ENCODE results near the gene PLAC8L1.

The PLAC8L1 gene

DNA sequence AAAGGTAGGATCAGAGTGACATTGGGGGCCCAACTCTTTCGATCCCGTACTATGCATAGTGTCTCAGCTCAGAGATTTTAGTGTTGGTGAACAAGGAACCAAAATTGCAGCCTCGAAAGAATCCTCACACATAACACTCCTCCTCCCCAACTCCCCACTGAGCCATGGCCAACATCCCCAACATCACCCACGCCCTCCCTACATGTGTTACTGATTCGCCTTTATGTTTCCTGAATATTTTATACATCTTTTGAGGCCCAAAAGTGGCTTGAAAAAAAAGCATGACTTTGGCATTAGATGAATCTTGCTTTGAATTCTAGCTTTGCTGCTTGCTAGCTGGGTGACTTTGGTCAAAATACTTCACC, 45.2 kb downstream of the PLAC8L1 start:
- Histone ChIP-seq H3K27ac (no peak overlapping the region), H3K4me3 (no peak overlapping the region)
- TF ChIP-seq, protein P1, sequence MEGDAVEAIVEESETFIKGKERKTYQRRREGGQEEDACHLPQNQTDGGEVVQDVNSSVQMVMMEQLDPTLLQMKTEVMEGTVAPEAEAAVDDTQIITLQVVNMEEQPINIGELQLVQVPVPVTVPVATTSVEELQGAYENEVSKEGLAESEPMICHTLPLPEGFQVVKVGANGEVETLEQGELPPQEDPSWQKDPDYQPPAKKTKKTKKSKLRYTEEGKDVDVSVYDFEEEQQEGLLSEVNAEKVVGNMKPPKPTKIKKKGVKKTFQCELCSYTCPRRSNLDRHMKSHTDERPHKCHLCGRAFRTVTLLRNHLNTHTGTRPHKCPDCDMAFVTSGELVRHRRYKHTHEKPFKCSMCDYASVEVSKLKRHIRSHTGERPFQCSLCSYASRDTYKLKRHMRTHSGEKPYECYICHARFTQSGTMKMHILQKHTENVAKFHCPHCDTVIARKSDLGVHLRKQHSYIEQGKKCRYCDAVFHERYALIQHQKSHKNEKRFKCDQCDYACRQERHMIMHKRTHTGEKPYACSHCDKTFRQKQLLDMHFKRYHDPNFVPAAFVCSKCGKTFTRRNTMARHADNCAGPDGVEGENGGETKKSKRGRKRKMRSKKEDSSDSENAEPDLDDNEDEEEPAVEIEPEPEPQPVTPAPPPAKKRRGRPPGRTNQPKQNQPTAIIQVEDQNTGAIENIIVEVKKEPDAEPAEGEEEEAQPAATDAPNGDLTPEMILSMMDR (IDR thresholded peaks at IDR 0.05), result no peak
- no peak for DNase-seq (ENCODE audit: low spot score)

DNA sequence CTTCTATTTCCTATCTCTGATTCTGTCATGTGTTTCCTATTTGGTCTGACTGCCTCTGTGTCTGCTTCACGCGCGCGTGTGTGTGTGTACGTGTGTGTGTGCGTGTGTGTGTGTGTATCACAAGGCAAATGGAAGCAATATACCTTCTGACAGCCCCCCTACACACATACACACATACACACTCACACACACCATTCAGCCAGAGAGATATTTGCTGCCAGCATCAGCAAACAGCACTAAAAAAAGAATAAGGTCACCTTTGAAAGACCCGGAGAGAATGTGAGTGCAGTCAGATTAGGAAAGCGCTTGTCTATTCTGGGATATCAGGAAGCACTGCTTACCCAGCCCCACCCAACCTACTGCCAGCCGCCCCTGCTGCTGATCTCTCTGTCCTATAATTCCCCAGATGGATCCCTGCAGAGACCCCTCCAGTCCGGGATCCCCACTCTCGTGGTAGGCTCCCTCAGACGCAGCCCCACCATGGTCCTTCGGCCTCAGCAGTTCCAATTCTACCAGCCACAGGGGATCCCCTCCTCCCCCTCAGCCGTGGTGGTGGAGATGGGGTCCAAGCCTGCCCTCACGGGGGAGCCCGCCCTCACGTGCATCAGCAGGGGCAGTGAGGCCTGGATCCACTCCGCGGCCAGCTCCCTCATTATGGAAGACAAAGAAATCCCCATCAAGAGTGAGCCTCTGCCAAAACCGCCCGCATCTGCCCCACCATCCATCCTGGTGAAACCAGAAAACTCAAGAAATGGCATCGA, 45.7 kb downstream of the PLAC8L1 start:
- TF ChIP-seq, protein P1 (IDR thresholded peaks at IDR 0.05), result no peak

DNA sequence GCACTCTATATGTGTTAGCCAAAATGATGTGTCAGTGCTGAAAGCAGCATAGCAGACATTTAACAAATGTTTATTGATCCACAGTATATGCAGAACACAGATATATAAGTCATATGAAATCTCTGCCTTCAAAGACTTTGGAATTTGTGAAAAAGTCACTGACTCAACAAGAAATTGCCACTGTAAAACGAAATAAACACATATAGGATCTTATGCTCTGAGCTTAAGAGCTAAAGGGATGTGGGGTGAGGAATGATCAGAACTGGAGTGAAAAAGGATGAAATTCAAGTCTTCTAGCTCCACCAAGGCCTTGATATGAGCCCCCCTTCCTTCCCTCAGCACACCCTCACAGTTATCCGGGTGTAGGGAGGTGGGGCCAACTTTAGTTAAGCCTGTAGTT, 49.9 kb downstream of the PLAC8L1 start:
- DNase-seq (ENCODE audit: low spot score), result no peak
- TF ChIP-seq, protein P1 (IDR thresholded peaks at IDR 0.05), result no peak
- Histone ChIP-seq H3K27ac (no peak overlapping the region), H3K4me3 (no peak overlapping the region)

More for the DNA sequence above, 45.7 kb downstream of the PLAC8L1 start:
- no peak for DNase-seq (ENCODE audit: low spot score)
- H3K27ac ChIP-seq, result no peak overlapping the region
- H3K4me3 ChIP-seq, result no peak overlapping the region

DNA sequence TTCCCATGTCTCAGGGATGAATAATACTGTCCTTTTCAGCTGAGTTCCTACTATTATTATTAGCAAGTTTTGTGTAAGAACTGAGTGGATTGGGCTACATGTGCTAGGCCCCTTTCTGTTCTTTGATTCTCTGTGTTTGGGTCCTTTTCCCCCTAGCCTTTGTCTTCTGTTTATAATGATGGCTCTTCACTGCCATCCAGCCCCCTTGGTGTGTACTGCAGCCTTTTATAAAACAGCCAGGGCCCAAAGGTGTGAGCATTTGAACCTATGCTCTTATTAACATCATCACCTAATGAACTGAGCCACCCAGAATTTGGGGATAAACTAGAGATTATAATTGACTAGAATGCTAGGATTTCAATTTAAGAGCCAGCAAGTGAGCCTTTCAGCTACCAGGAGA, 52.6 kb downstream of the PLAC8L1 start:
- TF ChIP-seq, protein P1 (IDR thresholded peaks at IDR 0.05), result no peak
- no peak overlapping the region for H3K27ac ChIP-seq
- no peak overlapping the region for H3K4me3 ChIP-seq
- no peak for DNase-seq (ENCODE audit: low spot score)

DNA sequence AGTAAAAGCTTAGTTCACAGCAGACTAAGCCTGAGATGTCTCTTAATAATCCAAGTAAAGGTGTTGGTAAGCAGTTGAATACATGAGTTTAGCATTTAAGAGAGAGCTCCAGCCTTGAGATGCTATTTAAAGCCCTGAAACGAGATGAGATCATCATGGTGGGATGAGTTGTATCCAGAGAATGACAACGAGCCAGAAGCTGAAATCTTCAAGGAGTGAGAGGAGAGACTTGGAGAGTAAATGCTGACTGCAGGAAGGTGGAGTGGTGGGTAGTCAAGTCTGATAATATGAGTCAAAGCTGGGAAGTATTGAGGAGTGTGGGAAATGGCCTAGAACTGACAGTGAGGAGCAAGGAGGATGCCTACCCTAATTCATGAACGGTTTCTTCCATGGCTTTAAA, 53.7 kb downstream of the PLAC8L1 start:
- Histone ChIP-seq H3K4me3 (no peak overlapping the region), H3K27ac (no peak overlapping the region)
- TF ChIP-seq, protein P1 (IDR thresholded peaks at IDR 0.05), result no peak
- DNase-seq (ENCODE audit: low spot score), result no peak

DNA sequence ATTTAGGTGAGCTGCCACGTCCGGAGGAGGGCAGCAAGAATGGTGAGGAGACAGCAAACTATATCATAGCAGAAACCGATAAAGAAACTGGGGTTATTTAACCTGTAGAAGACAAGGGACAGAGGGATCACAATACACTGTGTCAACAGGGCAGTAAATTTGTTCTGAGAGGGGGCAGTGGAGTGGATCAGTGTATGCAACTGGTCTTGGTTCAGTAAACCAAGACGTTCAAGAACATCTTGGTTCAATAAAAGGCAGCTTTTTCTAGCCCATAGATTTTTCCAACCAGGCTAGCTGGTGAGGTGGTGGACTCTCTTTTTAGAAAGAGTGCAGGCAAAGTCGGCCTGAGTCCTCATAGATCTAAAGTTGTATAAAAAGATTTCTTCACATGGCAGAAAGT, 55.3 kb downstream of the PLAC8L1 start:
- H3K4me3 ChIP-seq, result no peak overlapping the region
- H3K27ac ChIP-seq, result no peak overlapping the region
- TF ChIP-seq, protein P1 (IDR thresholded peaks at IDR 0.05), result no peak
- DNase-seq (ENCODE audit: low spot score), result no peak

DNA sequence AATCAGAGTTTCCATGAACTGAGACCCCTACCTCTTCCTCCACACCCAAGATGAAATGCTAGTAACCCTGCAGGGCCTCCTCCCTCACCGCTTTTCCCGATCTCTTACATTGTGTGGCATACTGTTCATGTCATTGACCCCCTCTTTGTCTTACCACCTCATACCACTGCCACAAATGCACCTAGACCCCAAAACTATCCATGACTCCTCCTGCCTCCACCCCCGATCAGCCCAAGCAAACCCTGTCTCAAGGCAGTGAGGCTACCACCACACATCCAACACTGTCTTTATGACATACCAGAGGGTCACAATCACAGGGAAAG, 55.7 kb downstream of the PLAC8L1 start:
- TF ChIP-seq, protein P1 (IDR thresholded peaks at IDR 0.05), result no peak
- no peak for DNase-seq (ENCODE audit: low spot score)
- no peak overlapping the region for H3K27ac ChIP-seq
- no peak overlapping the region for H3K4me3 ChIP-seq

All from coronary artery (tissue), 2 donors.